Measurements from ENCODE around the gene LMAN1L. TPM values are rescaled to one million over a fixed set of nuclear protein-coding genes. Genes with fewer than 3 reads are reported as not detected.

The LMAN1L gene
- total RNA-seq, 1 experiment from 2014 or later = not detected

- no CpG with 5 or more reads among the region's 11 CpGs for WGBS (ENCODE audit: extremely low coverage, insufficient read length, low lambda C conversion rate)
- Histone ChIP-seq H3K9me3 (ENCODE audit: control insufficient read depth, low read depth, low read length) (no peaks in the 10 kb centered on the region), H2BK12ac (ENCODE audit: insufficient read length, low read depth, low read length) (no peak overlapping the region), H3K4me2 (ENCODE audit: insufficient read depth, insufficient read length, low read length) (no peak overlapping the region), H3K23me2 (ENCODE audit: insufficient read length, low read depth, low read length, poor library complexity, severe bottlenecking) (no peaks in the 10 kb centered on the region), H3K79me1 (ENCODE audit: insufficient read depth, low read depth, low read length, poor library complexity, severe bottlenecking) (no peaks in the 10 kb centered on the region), H3K9ac (ENCODE audit: extremely low read depth, insufficient read length, low read length) (no peak overlapping the region), H2BK120ac (ENCODE audit: low read depth, low read length, poor library complexity, severe bottlenecking) (no peak overlapping the region), H3K23ac (ENCODE audit: insufficient read length, low read depth, low read length) (no peak overlapping the region), H4K91ac (ENCODE audit: insufficient read length, low read depth, low read length) (no peak overlapping the region), H3K4ac (ENCODE audit: low read depth, low read length) (no peak overlapping the region), H2AK5ac (ENCODE audit: insufficient read length, low read length) (no peak overlapping the region), H4K20me1 (ENCODE audit: control insufficient read depth, insufficient read depth, insufficient read length) (no peaks in the 10 kb centered on the region), H3K14ac (ENCODE audit: insufficient read depth, low read length) (no peak overlapping the region), H3T11ph (ENCODE audit: low read length) (no peak overlapping the region), H3K79me2 (ENCODE audit: insufficient read depth, low read length) (no peaks in the 10 kb centered on the region), H2AFZ (ENCODE audit: low read length) (no peak overlapping the region), H3K27me3 (ENCODE audit: insufficient read depth, low read length) (peaks cover 5% of the 10 kb centered on the region; the same call in 1 of the 2 replicates), H2BK15ac (ENCODE audit: low read depth, low read length) (no peak overlapping the region), H4K8ac (replicated peaks; ENCODE audit: insufficient read length, low read depth, low read length) (no peak overlapping the region), H3K18ac (ENCODE audit: insufficient read length, low read depth, low read length) (no peak overlapping the region), H3K4me1 (ENCODE audit: insufficient read depth, low read length) (no peaks in the 10 kb centered on the region), H2BK5ac (ENCODE audit: insufficient read length, low read length) (no peak overlapping the region), H2BK20ac (ENCODE audit: low read depth, low read length, poor library complexity, severe bottlenecking) (no peak overlapping the region), H3K56ac (ENCODE audit: insufficient read length, low read depth, low read length) (no peak overlapping the region), H4K5ac (ENCODE audit: insufficient read length, low read depth, low read length) (no peak overlapping the region), H3K27ac (ENCODE audit: insufficient read length, low read depth, low read length) (no peak overlapping the region)
- no peak overlapping the region for H3K4me3 Mint-ChIP-seq
- no peaks in the 10 kb centered on the region; a peak in 1 of 5 replicates for H3K9me3 Mint-ChIP-seq
- H3K36me3 Mint-ChIP-seq (ENCODE audit: insufficient read depth in 1 of 3, low read depth in 3 of 3) = no peaks in the 10 kb centered on the region
- peaks cover 40% of the 10 kb centered on the region for H3K27me3 Mint-ChIP-seq (ENCODE audit: low read depth)
- peaks cover 17 to 50% of the 10 kb centered on the region in 2 experiments for H3K4me1 Mint-ChIP-seq
- H3K27ac Mint-ChIP-seq = peak overlapping the region in 1 of 3 experiments; percentile 61; a peak in 1 of 7 replicates
- peak; percentile 63 for DNase-seq
- TF ChIP-seq CTCF (conservative IDR thresholded peaks at IDR 0.05) = no peak; the same call in 2 of the 3 replicates
Observed at GRCh38 chr15:74821091-74821789, 8.6 kb downstream of the LMAN1L start.

Measured in H9 (cell line).